Measurements from ENCODE around the gene MIDN. TPM values are rescaled to one million over a fixed set of nuclear protein-coding genes. Genes with fewer than 3 reads are reported as not detected.

The MIDN gene
- total RNA-seq, 1 donor from 2014 or later, result 170 TPM

DNA sequence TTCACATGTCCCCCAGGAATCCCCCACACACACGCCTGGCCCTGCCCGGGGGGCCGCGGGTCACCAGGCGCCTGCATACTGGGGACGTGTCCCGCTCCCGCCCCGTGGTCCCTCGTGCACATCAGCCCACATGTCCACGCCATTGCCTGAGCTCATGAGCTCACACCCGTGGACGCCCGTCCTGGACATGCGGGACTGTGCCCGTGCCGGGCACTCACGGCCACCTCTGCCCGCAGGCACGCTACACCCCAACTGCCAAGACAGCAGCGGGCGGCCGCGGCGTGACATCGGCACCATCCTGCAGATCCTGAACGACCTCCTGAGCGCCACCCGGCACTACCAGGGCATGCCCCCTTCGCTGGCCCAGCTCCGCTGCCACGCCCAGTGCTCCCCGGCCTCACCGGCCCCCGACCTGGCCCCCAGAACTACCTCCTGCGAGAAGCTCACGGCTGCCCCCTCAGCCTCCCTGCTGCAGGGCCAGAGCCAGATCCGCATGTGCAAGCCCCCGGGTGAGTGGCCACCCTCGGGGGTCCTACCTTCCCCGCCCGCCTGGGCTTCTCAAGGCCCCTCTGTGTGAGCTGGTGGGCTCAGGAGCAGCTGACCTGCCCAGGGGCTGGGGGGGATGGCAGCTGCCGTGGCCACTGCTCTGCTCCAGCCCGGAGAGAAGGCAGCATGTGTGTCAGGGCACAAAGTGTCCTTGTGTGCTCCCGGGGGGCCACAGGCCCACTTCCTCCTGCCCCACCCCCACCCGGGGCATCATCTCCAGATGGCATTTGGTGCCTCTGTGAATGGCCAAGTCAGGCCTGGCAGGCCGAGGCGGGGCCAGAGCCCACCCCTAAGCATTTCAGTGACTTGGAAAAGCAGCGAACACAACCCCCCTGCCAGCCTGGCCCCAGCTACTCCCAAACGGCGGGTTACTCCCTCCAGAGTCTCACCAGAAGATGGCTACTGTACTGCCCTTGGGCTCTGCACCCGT lies 7.1 kb downstream of the MIDN start:
- Histone ChIP-seq H3K27me3 (no peaks in the 10 kb centered on the region), H3K9me3 (no peaks in the 10 kb centered on the region), H3K36me3 (peaks cover 0 to 47% of the 10 kb centered on the region in 2 donors), H3K4me3 (no peak overlapping the region), H3K4me1 (peaks cover 83% of the 10 kb centered on the region), H3K27ac (peak overlapping the region; percentile 100)
- TF ChIP-seq, protein P1, sequence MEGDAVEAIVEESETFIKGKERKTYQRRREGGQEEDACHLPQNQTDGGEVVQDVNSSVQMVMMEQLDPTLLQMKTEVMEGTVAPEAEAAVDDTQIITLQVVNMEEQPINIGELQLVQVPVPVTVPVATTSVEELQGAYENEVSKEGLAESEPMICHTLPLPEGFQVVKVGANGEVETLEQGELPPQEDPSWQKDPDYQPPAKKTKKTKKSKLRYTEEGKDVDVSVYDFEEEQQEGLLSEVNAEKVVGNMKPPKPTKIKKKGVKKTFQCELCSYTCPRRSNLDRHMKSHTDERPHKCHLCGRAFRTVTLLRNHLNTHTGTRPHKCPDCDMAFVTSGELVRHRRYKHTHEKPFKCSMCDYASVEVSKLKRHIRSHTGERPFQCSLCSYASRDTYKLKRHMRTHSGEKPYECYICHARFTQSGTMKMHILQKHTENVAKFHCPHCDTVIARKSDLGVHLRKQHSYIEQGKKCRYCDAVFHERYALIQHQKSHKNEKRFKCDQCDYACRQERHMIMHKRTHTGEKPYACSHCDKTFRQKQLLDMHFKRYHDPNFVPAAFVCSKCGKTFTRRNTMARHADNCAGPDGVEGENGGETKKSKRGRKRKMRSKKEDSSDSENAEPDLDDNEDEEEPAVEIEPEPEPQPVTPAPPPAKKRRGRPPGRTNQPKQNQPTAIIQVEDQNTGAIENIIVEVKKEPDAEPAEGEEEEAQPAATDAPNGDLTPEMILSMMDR (IDR thresholded peaks at IDR 0.05), result no peak
- TF ChIP-seq POLR2AphosphoS5 (IDR thresholded peaks at IDR 0.05; ENCODE audit: insufficient read depth in 1 of 2, low read depth in 1 of 2), result peak in 1 of 2 donors; percentile 31
- no peak for DNase-seq (ENCODE audit: extremely low spot score in 2 of 2)
- intact Hi-C loops (cut with DNase I), result no loop called here

DNA sequence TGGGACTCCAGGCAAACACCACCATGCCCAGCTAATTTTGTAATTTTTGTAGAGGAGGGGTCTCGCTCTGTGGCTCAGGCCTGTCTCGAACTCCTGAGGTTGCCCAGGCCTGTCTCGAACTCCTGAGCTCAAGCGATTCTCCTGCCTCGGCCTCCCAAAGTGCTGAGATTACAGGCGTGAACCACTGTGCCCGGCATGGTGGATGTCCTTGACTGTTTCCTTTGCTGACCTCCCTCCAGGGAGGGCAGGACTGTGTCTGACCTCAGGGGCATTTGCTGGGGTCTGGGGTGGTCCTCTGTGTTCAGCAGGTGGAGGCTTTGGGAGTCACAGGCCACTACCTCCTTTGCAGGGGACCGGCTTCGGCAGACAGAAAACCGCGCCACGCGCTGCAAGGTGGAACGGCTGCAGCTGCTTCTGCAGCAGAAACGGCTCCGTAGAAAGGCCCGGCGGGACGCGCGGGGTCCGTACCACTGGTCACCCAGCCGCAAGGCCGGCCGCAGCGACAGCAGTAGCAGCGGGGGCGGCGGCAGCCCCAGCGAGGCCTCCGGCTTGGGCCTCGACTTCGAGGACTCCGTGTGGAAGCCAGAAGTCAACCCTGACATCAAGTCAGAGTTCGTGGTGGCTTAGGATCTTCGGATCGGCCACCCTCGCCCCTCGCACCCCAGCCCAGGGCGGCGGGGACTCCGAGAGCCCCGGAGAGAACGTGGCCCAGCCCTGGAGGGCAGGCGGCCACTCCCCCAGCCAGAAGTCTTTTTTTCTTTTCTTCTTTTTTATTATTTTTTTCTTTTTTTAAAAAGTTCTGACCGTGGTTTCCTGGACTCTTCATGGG lies 8.5 kb downstream of the MIDN start:
- TF ChIP-seq, protein P1 (IDR thresholded peaks at IDR 0.05), result no peak
- peak in 1 of 2 donors; percentile 54 for TF ChIP-seq POLR2AphosphoS5 (IDR thresholded peaks at IDR 0.05; ENCODE audit: insufficient read depth in 1 of 2, low read depth in 1 of 2)
- no peak for TF ChIP-seq POLR2A (IDR thresholded peaks at IDR 0.05)
- Histone ChIP-seq H3K27me3 (no peaks in the 10 kb centered on the region), H3K4me3 (no peak overlapping the region), H3K4me1 (peaks cover 87% of the 10 kb centered on the region), H3K9me3 (no peaks in the 10 kb centered on the region), H3K36me3 (peaks cover 0 to 47% of the 10 kb centered on the region in 2 donors), H3K27ac (peak overlapping the region; percentile 97)
- intact Hi-C loops (cut with DNase I), result no loop called here
- DNase-seq (ENCODE audit: extremely low spot score in 2 of 2), result no peak

DNA sequence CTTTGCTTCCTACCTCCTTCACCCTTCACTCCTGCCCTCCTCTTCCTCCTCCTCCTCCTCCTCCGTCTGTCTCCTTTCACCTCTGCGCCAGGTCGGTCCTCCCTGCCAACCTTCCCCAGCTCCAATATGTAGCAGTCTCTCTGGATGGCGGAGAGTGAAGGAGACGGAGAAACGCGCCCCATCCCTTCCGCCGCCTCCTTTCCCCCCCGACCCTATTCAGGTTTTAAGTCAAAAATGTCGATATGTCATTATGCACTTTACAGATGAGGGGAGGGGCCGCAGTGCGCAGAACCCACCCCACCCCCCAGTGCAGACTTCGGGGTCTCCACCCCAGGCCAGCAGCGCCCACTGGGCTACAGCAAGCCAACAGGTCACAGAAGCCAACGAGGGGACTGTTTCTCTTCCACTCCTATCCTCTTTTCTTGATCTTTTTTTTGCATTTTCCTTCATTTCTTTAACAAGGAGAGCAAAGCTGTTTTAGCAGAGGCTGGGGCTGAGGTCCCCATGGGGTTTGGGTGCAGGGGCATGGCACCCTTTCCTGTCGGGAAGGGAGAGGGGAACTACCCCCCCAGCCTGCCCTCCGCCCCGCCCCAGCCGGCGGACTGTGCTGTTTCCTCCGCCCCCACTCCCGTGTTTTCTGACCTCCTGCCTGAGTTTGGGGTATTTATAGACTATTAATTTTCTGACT lies 9.2 kb downstream of the MIDN start:
- DNase-seq (ENCODE audit: extremely low spot score in 2 of 2), result no peak
- Histone ChIP-seq H3K9me3 (no peaks in the 10 kb centered on the region), H3K4me3 (no peak overlapping the region), H3K27me3 (no peaks in the 10 kb centered on the region), H3K4me1 (peaks cover 91% of the 10 kb centered on the region), H3K27ac (peak overlapping the region; percentile 97), H3K36me3 (peaks cover 0 to 47% of the 10 kb centered on the region in 2 donors)
- TF ChIP-seq, protein P1 (IDR thresholded peaks at IDR 0.05), result no peak
- peak in 1 of 2 donors; percentile 21 for TF ChIP-seq POLR2AphosphoS5 (IDR thresholded peaks at IDR 0.05; ENCODE audit: insufficient read depth in 1 of 2, low read depth in 1 of 2)
- TF ChIP-seq POLR2A (IDR thresholded peaks at IDR 0.05), result no peak
- intact Hi-C loops (cut with DNase I), result no loop called here

DNA sequence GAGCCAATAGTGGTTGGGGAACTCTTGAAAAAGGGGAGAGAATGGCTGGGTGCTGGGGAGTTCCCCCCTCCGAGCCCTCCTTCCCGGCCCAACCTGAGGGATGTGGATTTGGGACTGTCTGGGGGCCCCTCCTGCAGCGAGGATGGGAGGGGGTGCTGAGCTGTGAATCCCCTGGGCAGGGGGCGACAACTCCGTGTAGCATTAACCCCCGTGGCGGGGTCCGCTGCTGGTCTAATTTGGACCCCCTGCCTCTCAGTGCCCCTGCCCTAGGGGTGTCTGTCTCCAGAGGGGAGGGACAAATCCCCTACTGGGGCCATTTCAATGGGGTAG lies 9.7 kb downstream of the MIDN start:
- Histone ChIP-seq H3K9me3 (no peaks in the 10 kb centered on the region), H3K27ac (peak overlapping the region; percentile 97), H3K4me3 (no peak overlapping the region), H3K27me3 (no peaks in the 10 kb centered on the region), H3K4me1 (peaks cover 96% of the 10 kb centered on the region), H3K36me3 (peaks cover 0 to 47% of the 10 kb centered on the region in 2 donors)
- intact Hi-C loops (cut with DNase I), result no loop called here
- DNase-seq (ENCODE audit: extremely low spot score in 2 of 2), result no peak
- no peak for TF ChIP-seq POLR2AphosphoS5 (IDR thresholded peaks at IDR 0.05; ENCODE audit: insufficient read depth in 1 of 2, low read depth in 1 of 2)
- TF ChIP-seq POLR2A (IDR thresholded peaks at IDR 0.05), result no peak
- TF ChIP-seq, protein P1 (IDR thresholded peaks at IDR 0.05), result no peak

Data from vagina (tissue), 2 donors.